GM18505 (cell line): Measurements from ENCODE around the gene CNTNAP2.

Experiments
- ATAC-seq: cut with Tn5 transposase; IDR thresholded peaks from one replicate; pipeline ENCODE4 v1.9.1; 2021; ENCODE audit not compliant: unreplicated experiment
- POLR2A ChIP-seq: IDR thresholded peaks from 4 replicates; pipeline ENCODE4 v1.6.1; 2011; ENCODE audit warnings: borderline replicate concordance; ENCODE audit not compliant: insufficient read depth, insufficient read length; ENCODE audit errors: extremely low read depth

CNTNAP2 gene

DNA sequence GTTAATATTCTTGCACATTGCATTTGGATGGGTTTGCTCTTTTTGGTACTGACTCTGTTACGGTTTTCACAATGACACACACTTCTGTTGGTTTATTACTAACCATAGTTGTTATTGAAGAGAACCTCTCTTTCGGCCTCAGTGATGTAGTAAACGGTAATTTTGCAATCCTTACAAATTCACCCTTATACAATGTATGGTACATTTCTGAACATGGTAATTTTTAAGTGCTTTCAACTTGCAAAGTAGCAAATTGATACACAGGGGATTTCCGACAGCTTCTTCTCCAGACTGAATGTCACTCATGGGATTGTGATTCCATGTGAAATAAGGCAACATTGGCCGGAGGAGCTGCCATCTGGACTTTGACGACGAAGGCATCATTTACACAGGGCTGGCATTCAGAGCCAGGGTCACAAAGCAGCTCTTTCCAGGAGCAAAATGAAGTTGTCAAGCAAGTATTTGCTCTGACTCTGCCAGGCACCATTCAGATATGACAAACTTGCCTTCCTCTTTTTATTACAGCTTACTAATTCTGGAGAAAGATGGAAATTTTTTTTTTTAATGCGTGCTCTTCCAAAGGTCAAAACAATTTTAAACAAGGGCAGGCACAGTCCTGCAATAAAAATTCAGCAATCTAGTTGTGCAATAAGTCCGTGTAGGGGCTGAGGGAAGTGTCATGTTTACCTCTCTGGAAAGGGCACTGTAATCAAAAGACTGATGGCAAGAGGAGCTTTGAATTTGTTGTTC lies 1762.5 kb downstream of the CNTNAP2 start:
- ATAC-seq, result no peak
- no peak for TF ChIP-seq POLR2A

DNA sequence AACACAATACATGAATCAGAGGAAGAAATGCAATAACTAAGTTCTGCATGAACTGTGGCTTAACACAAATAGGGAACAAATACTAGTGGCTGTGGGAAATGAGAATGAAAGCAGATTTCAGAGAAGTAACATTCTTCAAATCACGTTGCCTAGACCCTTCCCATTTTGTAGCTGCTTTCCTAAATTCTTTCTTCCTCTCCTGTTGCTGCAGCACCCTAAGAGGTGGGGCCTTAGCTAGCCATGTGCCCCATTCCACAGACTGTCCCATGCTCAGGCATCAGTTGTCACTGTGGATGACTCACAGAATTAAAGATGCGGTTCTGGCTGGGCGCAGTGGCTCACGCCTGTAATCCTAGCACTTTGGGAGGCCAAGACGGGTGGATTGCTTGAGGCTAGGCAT lies 1769.3 kb downstream of the CNTNAP2 start:
- no peak for ATAC-seq
- no peak for TF ChIP-seq POLR2A

DNA sequence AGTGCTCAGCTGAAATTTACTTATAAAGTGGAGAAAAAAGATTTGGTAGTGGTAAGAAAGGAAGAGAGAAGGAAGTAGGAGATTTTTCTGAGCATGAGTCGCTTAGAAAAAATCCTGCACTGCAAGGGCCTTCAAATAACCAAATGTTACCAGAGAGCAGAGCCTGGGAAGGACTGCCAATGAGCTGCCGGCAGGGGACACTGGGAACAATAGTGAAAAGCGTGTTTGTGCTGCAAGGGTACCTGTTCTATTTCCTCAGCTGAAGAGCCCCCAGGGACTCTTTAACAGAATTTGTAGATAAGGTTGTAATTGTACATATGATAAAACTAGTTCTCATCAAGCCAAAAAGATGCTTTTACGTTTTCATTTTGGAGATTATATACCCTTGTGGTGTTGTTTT lies 1777.7 kb downstream of the CNTNAP2 start:
- no peak for ATAC-seq
- TF ChIP-seq POLR2A, result no peak

DNA sequence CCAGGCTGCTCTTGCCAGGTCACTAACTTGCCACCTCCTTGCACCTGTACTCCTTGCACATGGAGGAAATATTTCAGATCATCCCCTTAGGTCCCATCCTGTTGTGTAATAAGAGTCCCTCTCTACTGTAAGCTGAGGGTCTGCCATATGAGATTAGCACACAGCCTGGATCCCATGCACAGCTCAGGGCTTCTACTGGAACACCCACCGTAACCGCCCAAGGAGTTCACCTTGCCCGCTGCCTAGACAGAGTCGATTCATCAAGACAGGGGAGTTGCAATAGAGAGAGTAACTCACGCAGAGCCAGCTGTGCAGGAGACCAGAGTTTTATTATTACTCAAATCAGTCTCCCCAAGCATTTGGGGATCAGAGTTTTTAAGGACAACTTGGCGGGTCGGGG lies 1779.5 kb downstream of the CNTNAP2 start:
- no peak for TF ChIP-seq POLR2A
- no peak for ATAC-seq

DNA sequence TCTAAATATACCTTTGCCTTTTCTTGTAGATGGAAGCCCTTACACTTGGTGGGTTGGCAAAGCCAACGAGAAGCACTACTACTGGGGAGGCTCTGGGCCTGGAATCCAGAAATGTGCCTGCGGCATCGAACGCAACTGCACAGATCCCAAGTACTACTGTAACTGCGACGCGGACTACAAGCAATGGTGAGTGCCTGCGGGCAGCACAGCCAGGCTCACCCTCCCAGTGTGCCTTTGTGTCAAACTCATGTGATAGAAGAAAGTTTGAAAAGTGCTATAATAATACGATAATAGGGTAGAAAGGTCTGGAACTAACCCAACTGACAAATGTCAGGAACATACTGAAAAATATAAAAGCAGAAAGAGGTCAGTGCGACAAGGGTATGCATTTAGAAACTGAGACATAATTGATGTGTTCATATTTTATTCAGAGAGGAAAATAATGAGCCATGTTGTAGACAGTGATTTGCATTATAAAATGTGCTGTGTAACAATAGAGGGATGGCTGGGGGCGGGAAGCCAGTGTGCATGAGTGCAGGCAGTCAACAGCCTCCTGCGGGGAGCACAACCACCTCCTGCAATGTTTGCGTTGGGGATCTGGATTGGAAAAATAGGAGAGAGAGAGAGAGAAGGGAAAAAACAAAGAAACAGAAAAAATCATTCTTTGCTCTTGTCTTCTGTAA lies 1787.1 kb downstream of the CNTNAP2 start:
- ATAC-seq, result no peak
- no peak for TF ChIP-seq POLR2A

DNA sequence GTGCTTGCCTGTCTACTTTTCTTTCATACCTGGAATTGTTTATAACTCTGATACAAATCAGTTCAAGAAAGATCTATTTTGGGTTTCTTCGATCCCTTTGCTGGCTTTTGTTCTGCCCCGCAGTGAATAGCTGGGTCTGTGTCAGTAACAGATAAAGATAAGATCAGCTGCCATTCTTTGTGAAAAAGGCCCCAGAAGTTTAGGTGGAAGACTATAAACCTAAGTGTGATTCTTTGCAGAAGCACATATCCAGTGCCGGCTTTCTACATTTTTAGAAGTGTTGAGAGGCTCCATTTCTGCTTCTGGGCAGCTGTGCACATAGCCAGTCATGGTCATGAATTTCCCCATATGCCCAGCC lies 1787.6 kb downstream of the CNTNAP2 start:
- TF ChIP-seq POLR2A, result no peak
- no peak for ATAC-seq

DNA sequence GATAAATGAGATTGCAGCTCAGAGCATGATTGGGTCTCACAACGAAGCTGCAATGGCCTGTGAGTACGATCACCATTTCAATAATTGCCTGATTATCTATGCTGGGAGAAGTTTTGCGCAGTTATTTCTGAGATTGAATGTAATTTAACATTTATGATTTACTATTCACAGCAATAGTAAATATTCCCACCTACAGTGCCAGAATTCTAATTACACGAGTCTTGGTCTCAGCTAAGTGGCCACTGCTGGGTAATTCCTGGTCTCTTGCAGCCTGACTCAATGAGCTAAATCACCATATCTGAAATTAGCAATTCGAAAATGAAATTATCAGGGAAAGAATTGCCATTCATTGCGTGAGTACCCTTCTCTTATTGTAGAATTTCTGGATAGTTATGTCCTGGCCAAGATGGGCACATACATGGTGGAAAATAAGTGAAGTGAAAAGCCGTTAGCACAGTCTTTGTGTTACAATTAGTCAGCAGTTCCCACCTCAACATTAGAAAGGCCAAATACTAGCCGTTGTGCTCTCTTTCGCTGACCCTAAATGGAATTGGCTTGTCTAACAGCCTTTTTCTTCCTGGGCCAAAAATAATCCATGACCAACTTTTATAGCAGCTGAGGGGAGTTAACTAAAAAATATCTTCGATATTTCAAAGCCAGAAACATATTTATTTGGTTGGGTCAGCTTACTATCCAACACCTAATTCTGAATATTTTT lies 1793.0 kb downstream of the CNTNAP2 start:
- no peak for TF ChIP-seq POLR2A
- no peak for ATAC-seq

DNA sequence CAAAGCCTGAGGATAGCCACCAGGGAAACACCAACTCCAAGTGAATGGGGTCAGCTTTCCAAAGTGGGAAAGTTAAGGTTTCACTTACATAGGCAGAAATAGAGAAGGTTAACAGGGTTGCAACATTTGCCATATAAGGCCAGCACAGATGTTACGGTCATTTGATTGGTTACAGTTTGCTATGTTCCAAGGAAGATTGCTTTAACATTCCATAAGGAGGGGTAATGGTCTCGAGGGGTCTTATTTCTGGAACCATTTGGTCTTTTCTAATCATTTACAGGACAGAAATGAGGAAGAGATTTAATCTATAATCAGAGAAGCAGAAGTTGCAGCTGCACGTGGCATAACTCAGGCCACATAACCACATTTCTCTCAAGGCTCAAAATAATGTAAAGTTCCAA lies 1794.6 kb downstream of the CNTNAP2 start:
- no peak for TF ChIP-seq POLR2A
- no peak for ATAC-seq

DNA sequence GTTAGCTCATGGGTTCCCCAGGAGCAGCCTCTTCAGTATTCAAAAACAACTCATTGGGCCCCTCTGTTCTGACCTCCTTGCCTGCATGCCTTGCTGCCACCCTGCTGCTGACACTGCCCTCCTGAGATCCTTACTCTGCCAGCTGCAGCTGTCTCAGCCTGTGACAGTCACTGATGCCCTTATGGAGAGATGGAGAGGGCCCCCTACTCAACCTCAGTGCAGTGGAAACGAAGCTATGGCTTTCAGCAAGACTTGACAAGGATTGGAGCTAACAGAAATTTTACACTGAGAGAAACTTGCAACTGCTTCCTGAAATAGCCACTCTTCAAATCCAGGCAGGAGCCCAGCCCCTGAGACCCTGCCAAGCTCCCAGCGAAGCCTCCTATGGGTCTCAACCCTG lies 1795.7 kb downstream of the CNTNAP2 start:
- TF ChIP-seq POLR2A, result no peak
- no peak for ATAC-seq

DNA sequence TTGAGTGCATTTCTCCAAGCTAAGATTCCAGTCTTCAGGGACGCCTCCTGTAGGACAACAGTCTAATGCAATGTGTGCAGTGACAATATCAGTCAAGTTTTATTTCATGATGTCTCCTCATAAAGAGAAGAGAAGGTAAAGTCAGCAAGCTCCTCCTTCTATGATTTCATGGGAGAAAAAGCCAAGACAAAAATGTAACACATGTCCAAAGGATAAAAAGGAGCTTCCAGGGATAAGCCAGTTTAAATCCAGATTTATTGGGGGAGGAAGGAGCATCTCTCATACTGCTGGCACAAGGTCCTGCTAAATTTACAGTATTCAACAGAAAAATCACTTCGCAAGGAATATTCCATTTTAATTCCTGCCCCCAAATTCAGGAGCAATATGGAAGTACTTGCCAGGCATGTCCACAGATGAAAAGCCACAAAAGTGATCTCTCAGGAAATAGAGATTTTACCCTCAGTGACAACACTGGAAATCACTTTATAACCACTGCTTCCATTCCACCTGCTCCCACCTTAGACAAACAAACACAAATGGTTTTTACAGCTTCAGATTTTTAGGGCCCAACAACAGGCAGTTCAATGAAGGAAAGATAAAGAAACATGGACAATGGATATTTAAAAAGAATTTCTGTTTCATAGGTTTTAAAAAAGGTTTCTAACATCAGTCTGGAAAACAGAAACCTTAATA lies 1796.5 kb downstream of the CNTNAP2 start:
- TF ChIP-seq POLR2A, result no peak
- ATAC-seq, result no peak

DNA sequence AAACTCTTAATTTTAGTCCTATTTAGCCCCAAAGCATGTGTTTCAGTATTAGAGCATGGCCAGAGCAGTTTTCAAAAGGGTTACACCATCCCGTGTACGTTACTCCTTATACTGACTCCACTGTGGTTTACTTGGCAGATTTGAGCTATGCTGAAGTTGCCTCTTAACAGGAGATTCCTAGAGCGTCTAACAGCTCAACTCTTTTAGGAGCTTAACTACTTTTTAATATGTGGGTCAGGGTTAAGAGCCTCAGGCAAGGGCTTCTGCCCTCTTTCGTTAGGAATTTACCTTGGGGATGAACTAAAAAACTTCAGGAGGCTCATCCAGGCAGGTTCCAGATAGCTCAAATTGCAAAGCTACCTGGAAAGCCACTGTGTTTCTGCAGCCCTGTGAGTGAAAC lies 1799.2 kb downstream of the CNTNAP2 start:
- TF ChIP-seq POLR2A, result no peak
- no peak for ATAC-seq

DNA sequence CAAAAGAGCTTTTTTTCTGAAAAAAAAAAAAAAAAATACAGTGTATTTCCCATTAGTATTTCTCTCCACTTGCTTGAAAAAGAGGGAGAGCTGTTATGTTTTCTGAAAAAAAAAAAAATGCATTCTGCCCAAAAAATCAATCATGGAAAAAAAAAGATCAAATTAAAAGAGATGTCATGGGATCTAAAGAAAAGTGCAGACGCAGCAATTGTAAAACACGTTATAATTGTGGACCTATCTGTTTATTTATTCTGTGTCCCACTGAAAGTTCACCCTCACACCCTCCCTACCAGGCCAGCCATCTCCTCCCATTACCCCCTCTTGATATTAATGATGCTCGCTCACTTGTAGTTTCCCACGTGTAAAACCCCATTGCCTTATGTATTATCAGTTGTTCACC lies 1800.0 kb downstream of the CNTNAP2 start:
- ATAC-seq, result no peak
- no peak for TF ChIP-seq POLR2A

DNA sequence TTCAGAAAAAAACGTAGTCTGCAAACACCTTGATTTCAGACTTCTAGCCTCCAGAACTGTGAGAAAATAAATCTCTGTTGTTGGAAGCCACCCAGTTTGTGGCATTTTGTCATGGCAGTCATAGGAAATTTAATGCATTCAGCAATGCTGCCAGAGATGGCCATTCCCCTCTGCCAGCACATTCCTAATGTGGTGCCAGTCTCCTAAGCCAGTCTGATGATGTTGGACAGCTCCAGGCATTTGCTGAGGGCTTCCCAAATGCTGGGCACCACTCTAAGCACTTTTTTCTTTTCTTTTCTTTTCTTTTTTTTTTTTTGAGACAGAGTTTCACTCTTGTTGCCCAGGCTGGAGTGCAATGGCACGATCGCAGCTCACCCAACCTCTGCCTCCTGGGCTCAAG lies 1807.2 kb downstream of the CNTNAP2 start:
- TF ChIP-seq POLR2A, result no peak
- no peak for ATAC-seq
